GM18508 (cell line): ENCODE data around the gene TUBG2.
"Not testable (repeated sequence)": the region's sequence is repeated elsewhere in the genome, so short reads cannot be mapped to it uniquely, and the experiment has no call there.

Source experiments
- ATAC-seq: cut with Tn5 transposase; IDR thresholded peaks from one replicate; pipeline ENCODE4 v1.9.1; 2021; ENCODE audit warnings: moderate number of reproducible peaks; ENCODE audit not compliant: insufficient read depth, unreplicated experiment

The TUBG2 gene

GRCh38 chr17:42653179-42654124 lies 5.6 kb upstream of the TUBG2 start:
- ATAC-seq: no peak

DNA sequence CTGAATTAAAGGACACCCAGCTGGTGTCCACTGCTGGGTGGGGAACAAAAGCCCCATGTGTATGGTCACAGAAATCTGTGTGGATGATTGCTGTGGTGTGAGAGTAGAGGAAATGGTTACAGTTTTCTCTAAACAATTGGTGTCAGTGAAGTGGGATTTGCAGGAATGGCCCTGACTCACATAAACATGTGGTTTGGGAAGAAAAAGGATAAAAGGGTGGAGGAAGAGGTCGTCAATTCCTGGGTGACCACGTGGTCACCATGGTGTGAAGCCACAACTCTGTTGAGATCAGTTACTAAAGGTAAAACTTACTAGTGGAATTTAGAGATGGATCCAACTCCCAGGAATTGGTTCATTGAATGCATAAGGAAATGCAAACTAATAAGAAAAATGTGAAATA lies 3.6 kb upstream of the TUBG2 start:
- no peak for ATAC-seq

GRCh38 chr17:42657824-42658588 lies 1.1 kb upstream of the TUBG2 start:
- no peak for ATAC-seq

GRCh38 chr17:42659932-42660274 lies 819 bp downstream of the TUBG2 start:
- ATAC-seq: not testable (repeated sequence)

- no peak for ATAC-seq
Measured at GRCh38 chr17:42660692-42661345, 1.7 kb downstream of the TUBG2 start.

GRCh38 chr17:42665581-42666001 lies 6.5 kb downstream of the TUBG2 start:
- ATAC-seq: no peak

- not testable (repeated sequence) for ATAC-seq
Measured at GRCh38 chr17:42666126-42666525, 7.0 kb downstream of the TUBG2 start.

DNA sequence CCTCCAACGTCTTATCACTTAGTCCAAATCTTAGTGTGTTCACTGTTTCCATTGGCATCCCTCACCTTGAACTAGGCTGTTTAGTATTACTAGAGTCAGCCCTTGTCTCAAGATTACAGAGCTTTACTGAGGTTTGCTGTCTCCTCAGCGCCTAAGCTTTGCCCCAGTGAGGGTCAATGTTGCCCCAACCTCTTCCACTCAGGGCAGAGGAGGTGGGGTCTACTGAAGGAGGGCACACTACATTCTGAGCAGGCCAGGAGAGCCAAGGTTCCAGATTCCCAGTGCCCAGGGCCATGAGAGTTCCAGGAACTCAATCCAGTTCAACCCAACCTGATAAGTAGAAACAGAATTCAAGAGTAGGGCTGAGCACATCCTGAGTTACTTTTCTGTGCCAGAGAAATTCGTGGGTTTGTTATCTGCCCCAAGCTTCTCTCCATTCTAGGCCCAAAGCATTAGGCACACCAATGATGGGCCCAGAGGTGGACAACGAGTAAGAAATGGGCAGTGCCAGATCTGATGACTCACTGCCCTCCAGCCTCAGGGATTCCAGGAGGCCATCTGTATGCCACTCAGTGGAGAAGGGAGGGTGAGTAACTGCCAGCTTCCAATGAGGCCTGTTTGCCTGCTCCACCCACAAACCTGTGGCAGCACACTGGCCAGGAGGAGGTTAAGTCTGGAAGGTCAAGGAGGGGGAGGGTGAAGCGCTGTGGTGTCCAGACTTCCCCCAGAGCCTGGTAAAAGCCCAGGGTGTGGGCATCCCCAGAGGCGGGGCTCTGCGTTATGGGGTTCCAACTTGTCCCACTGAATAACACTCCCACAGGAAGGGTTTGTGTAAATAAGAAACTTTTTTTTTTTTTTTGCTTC lies 8.2 kb downstream of the TUBG2 start:
- no peak for ATAC-seq

DNA sequence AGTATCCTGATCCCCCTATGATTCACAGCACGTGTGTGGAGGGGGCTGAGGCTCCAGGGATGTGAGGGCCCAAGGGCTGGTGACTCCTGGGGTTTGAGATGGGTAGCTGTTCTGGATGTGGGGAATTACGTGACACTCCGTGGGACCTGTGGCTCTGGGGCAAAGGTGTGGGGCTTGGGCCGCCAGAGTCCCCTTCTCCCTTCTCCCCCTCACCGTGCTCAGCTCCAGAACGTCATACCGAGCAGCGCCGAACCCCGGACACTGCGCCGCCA lies 10.6 kb downstream of the TUBG2 start:
- no peak for ATAC-seq

- ATAC-seq: no peak
Measured at GRCh38 chr17:42669977-42670788, 11.1 kb downstream of the TUBG2 start.

- no peak for ATAC-seq
Measured at GRCh38 chr17:42670789-42671657, 11.9 kb downstream of the TUBG2 start.

DNA sequence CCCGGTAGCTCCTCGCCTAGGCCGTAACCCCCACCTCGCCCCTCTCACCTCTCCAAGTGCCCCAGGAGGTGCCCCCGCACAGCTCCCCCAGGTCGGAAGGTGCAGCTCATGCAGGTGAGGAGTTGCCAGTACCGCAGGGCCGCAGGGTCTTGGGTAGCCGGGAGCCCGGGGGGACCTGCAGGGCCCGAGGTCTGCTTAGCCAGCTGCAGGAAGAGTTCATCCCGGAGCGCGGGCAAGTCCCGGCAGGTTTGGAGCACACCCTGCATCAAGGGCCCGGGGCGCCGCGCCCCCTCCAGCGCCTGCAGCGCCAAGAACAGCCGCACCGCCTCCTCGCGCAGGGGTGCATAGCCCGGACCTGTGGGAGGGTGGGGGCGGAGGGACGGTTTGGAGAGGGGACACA lies 13.0 kb downstream of the TUBG2 start:
- ATAC-seq: no peak

GRCh38 chr17:42673266-42673884 lies 14.3 kb downstream of the TUBG2 start:
- ATAC-seq: no peak

- ATAC-seq: no peak
Measured at GRCh38 chr17:42673885-42674754, 15.0 kb downstream of the TUBG2 start.

- ATAC-seq: no peak
Measured at GRCh38 chr17:42674755-42675347, 15.8 kb downstream of the TUBG2 start.

DNA sequence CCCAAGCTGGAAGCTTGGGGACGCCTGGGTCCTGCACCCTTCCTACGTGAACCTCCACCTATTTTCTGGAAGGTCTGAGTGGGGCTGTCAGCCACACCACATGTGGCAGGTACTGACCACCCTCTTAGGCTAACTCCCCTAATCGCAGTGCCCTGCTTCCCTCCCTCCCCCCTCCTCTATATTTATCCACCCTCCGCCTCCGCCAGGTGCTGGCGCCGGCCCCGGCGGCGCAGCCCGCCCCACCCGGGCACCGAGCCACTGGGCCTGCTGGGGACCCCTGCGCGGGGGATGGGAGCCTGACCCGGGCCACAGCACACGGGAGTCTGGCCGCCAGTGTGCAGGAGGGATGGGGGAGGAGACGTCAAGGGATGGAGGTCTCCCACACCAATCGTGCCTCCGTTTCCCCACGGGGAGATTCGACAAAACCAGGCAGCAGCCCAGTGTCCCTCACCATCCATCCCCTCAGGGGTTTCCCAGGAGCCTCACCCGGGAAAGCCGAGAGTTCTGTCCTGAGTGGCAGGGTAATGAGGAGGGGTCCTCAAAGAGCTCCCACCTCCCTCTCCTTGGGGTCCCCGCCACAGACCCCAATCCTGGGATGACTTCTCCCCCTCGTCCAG lies 16.4 kb downstream of the TUBG2 start:
- ATAC-seq: no peak
